ENCODE results near the gene TENM4. TPM values are rescaled to one million over a fixed set of nuclear protein-coding genes. Genes with fewer than 3 reads are reported as not detected.

TENM4 gene
- total and polyA plus RNA-seq, 4 donors, result 24.8 to 70.5 (median 38.1) TPM

DNA sequence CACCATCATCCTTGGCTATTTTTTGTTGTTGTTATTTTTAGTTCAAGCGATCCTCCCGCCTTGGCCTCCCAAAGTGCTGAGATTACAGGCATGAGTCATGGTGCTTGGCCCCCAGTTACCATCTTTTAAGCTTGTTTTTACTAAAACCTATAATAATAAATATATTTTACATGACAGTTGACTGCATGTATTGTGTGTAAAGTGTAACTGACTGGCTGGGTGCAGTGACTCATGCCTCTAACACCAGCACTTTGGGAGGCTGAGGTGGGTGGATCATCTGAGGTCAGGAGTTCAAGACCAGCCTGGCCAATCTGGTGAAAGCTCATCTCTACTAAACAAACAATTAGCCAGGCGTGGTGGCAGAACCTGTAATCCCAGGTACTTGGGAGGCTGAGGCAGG lies 386.2 kb downstream of the TENM4 start:
- no peaks in the 10 kb centered on the region for H3K9me3 ChIP-seq (ENCODE audit: control insufficient read depth, insufficient read depth, low read length)
- H3K36me3 ChIP-seq (ENCODE audit: control insufficient read depth, insufficient read depth, low read length), result no peaks in the 10 kb centered on the region
- no CpG with 5 or more reads among the region's 3 CpGs for WGBS (ENCODE audit: insufficient coverage)

GRCh38 chr11:79052544-79052943 lies 388.3 kb downstream of the TENM4 start:
- no peak overlapping the region for H3K27ac ChIP-seq (ENCODE audit: low read depth, low read length)
- no peak overlapping the region for H3K4me3 ChIP-seq (ENCODE audit: low read depth, low read length)
- no peaks in the 10 kb centered on the region for H3K27me3 ChIP-seq (ENCODE audit: control insufficient read depth, insufficient read depth, low read length)
- peaks cover 7% of the 10 kb centered on the region for H3K4me1 ChIP-seq (ENCODE audit: control insufficient read depth, insufficient read depth, low read length)
- no peaks in the 10 kb centered on the region for H3K9me3 ChIP-seq (ENCODE audit: control insufficient read depth, insufficient read depth, low read length)
- no peaks in the 10 kb centered on the region for H3K36me3 ChIP-seq (ENCODE audit: control insufficient read depth, insufficient read depth, low read length)
- DNase-seq (ENCODE audit: low read depth in 4 of 6, low spot score in 6 of 6), result peak in 2 of 6 donors; percentile 62 to 71
- WGBS (ENCODE audit: insufficient coverage), result 24% methylated on average over 3 of the region's 3 CpGs

More for the DNA sequence above, 386.2 kb downstream of the TENM4 start:
- no peak overlapping the region for H3K27ac ChIP-seq (ENCODE audit: low read depth, low read length)
- H3K4me1 ChIP-seq (ENCODE audit: control insufficient read depth, insufficient read depth, low read length), result peaks cover 8% of the 10 kb centered on the region
- no peak overlapping the region for H3K4me3 ChIP-seq (ENCODE audit: low read depth, low read length)
- no peaks in the 10 kb centered on the region for H3K27me3 ChIP-seq (ENCODE audit: control insufficient read depth, insufficient read depth, low read length)
- DNase-seq (ENCODE audit: low read depth in 4 of 6, low spot score in 6 of 6), result no peak

- Histone ChIP-seq H3K36me3 (ENCODE audit: control insufficient read depth, insufficient read depth, low read length) (no peaks in the 10 kb centered on the region), H3K27ac (ENCODE audit: low read depth, low read length) (no peak overlapping the region), H3K9me3 (ENCODE audit: control insufficient read depth, insufficient read depth, low read length) (no peaks in the 10 kb centered on the region), H3K27me3 (ENCODE audit: control insufficient read depth, insufficient read depth, low read length) (no peaks in the 10 kb centered on the region), H3K4me1 (ENCODE audit: control insufficient read depth, insufficient read depth, low read length) (peaks cover 4% of the 10 kb centered on the region), H3K4me3 (ENCODE audit: low read depth, low read length) (no peak overlapping the region)
- DNase-seq (ENCODE audit: low read depth in 4 of 6, low spot score in 6 of 6), result no peak
- 54% methylated on average over 3 of the region's 3 CpGs for WGBS (ENCODE audit: insufficient coverage)
Measured at GRCh38 chr11:79050786-79051185, 390.0 kb downstream of the TENM4 start.

- H3K36me3 ChIP-seq (ENCODE audit: control insufficient read depth, insufficient read depth, low read length), result no peaks in the 10 kb centered on the region
- WGBS (ENCODE audit: insufficient coverage), result 88% methylated on average over 3 of the region's 4 CpGs
- DNase-seq (ENCODE audit: low read depth in 4 of 6, low spot score in 6 of 6), result no peak
- H3K27me3 ChIP-seq (ENCODE audit: control insufficient read depth, insufficient read depth, low read length), result no peaks in the 10 kb centered on the region
- no peaks in the 10 kb centered on the region for H3K9me3 ChIP-seq (ENCODE audit: control insufficient read depth, insufficient read depth, low read length)
- no peak overlapping the region for H3K4me3 ChIP-seq (ENCODE audit: low read depth, low read length)
- peaks cover 11% of the 10 kb centered on the region for H3K4me1 ChIP-seq (ENCODE audit: control insufficient read depth, insufficient read depth, low read length)
- no peak overlapping the region for H3K27ac ChIP-seq (ENCODE audit: low read depth, low read length)
Measured at GRCh38 chr11:79049741-79050179, 391.1 kb downstream of the TENM4 start.

- Histone ChIP-seq H3K27ac (ENCODE audit: low read depth, low read length) (no peak overlapping the region), H3K36me3 (ENCODE audit: control insufficient read depth, insufficient read depth, low read length) (no peaks in the 10 kb centered on the region), H3K9me3 (ENCODE audit: control insufficient read depth, insufficient read depth, low read length) (no peaks in the 10 kb centered on the region), H3K4me1 (ENCODE audit: control insufficient read depth, insufficient read depth, low read length) (peaks cover 11% of the 10 kb centered on the region), H3K4me3 (ENCODE audit: low read depth, low read length) (no peak overlapping the region), H3K27me3 (ENCODE audit: control insufficient read depth, insufficient read depth, low read length) (no peaks in the 10 kb centered on the region)
- DNase-seq (ENCODE audit: low read depth in 4 of 6, low spot score in 6 of 6), result no peak
- WGBS (ENCODE audit: insufficient coverage), result 100% methylated on average over 1 of the region's 1 CpG
Measured at GRCh38 chr11:79047980-79048379, 392.9 kb downstream of the TENM4 start.

GRCh38 chr11:79047321-79047720 lies 393.5 kb downstream of the TENM4 start:
- H3K36me3 ChIP-seq (ENCODE audit: control insufficient read depth, insufficient read depth, low read length), result no peaks in the 10 kb centered on the region
- H3K9me3 ChIP-seq (ENCODE audit: control insufficient read depth, insufficient read depth, low read length), result no peaks in the 10 kb centered on the region
- H3K4me1 ChIP-seq (ENCODE audit: control insufficient read depth, insufficient read depth, low read length), result peaks cover 11% of the 10 kb centered on the region
- H3K27ac ChIP-seq (ENCODE audit: low read depth, low read length), result no peak overlapping the region
- 61% methylated on average over 7 of the region's 7 CpGs for WGBS (ENCODE audit: insufficient coverage)
- H3K27me3 ChIP-seq (ENCODE audit: control insufficient read depth, insufficient read depth, low read length), result no peaks in the 10 kb centered on the region
- no peak overlapping the region for H3K4me3 ChIP-seq (ENCODE audit: low read depth, low read length)
- peak in 2 of 6 donors; percentile 54 to 65 for DNase-seq (ENCODE audit: low read depth in 4 of 6, low spot score in 6 of 6)

GRCh38 chr11:79046366-79046765 lies 394.5 kb downstream of the TENM4 start:
- Histone ChIP-seq H3K4me3 (ENCODE audit: low read depth, low read length) (no peak overlapping the region), H3K36me3 (ENCODE audit: control insufficient read depth, insufficient read depth, low read length) (no peaks in the 10 kb centered on the region), H3K4me1 (ENCODE audit: control insufficient read depth, insufficient read depth, low read length) (peaks cover 11% of the 10 kb centered on the region), H3K9me3 (ENCODE audit: control insufficient read depth, insufficient read depth, low read length) (no peaks in the 10 kb centered on the region), H3K27me3 (ENCODE audit: control insufficient read depth, insufficient read depth, low read length) (no peaks in the 10 kb centered on the region), H3K27ac (ENCODE audit: low read depth, low read length) (no peak overlapping the region)
- WGBS (ENCODE audit: insufficient coverage), result 54% methylated on average over 2 of the region's 3 CpGs
- DNase-seq (ENCODE audit: low read depth in 4 of 6, low spot score in 6 of 6), result no peak

GRCh38 chr11:79045800-79046304 lies 395.0 kb downstream of the TENM4 start:
- Histone ChIP-seq H3K27ac (ENCODE audit: low read depth, low read length) (no peak overlapping the region), H3K4me1 (ENCODE audit: control insufficient read depth, insufficient read depth, low read length) (peaks cover 11% of the 10 kb centered on the region), H3K4me3 (ENCODE audit: low read depth, low read length) (no peak overlapping the region), H3K36me3 (ENCODE audit: control insufficient read depth, insufficient read depth, low read length) (no peaks in the 10 kb centered on the region), H3K9me3 (ENCODE audit: control insufficient read depth, insufficient read depth, low read length) (no peaks in the 10 kb centered on the region), H3K27me3 (ENCODE audit: control insufficient read depth, insufficient read depth, low read length) (no peaks in the 10 kb centered on the region)
- 46% methylated on average over 6 of the region's 6 CpGs for WGBS (ENCODE audit: insufficient coverage)
- peak in 2 of 6 donors; percentile 40 to 59 for DNase-seq (ENCODE audit: low read depth in 4 of 6, low spot score in 6 of 6)

GRCh38 chr11:79045018-79045799 lies 395.6 kb downstream of the TENM4 start:
- no peaks in the 10 kb centered on the region for H3K36me3 ChIP-seq (ENCODE audit: control insufficient read depth, insufficient read depth, low read length)
- 55% methylated on average over 6 of the region's 10 CpGs for WGBS (ENCODE audit: insufficient coverage)
- H3K9me3 ChIP-seq (ENCODE audit: control insufficient read depth, insufficient read depth, low read length), result no peaks in the 10 kb centered on the region
- peaks cover 11% of the 10 kb centered on the region for H3K4me1 ChIP-seq (ENCODE audit: control insufficient read depth, insufficient read depth, low read length)
- H3K27me3 ChIP-seq (ENCODE audit: control insufficient read depth, insufficient read depth, low read length), result no peaks in the 10 kb centered on the region
- no peak overlapping the region for H3K27ac ChIP-seq (ENCODE audit: low read depth, low read length)
- DNase-seq (ENCODE audit: low read depth in 4 of 6, low spot score in 6 of 6), result peak in 1 of 6 donors; percentile 68
- no peak overlapping the region for H3K4me3 ChIP-seq (ENCODE audit: low read depth, low read length)

GRCh38 chr11:79044201-79044600 lies 396.6 kb downstream of the TENM4 start:
- Histone ChIP-seq H3K27me3 (ENCODE audit: control insufficient read depth, insufficient read depth, low read length) (no peaks in the 10 kb centered on the region), H3K9me3 (ENCODE audit: control insufficient read depth, insufficient read depth, low read length) (no peaks in the 10 kb centered on the region), H3K36me3 (ENCODE audit: control insufficient read depth, insufficient read depth, low read length) (no peaks in the 10 kb centered on the region), H3K27ac (ENCODE audit: low read depth, low read length) (no peak overlapping the region), H3K4me1 (ENCODE audit: control insufficient read depth, insufficient read depth, low read length) (peaks cover 11% of the 10 kb centered on the region), H3K4me3 (ENCODE audit: low read depth, low read length) (no peak overlapping the region)
- DNase-seq (ENCODE audit: low read depth in 4 of 6, low spot score in 6 of 6), result no peak
- 85% methylated on average over 2 of the region's 2 CpGs for WGBS (ENCODE audit: insufficient coverage)
